CD4-positive, alpha-beta T cell treated with Interleukin-12 subunit alpha and Interleukin-12 subunit beta, for 1 hour (primary cell): ENCODE data around the gene ADCY9.
"Not testable (repeated sequence)": the region's sequence is repeated elsewhere in the genome, so short reads cannot be mapped to it uniquely, and the experiment has no call there.

Source experiments
- DNase-seq: peaks from one replicate; pipeline ENCODE4 v3.0.0-alpha.2; 2020

Gene ADCY9

DNA sequence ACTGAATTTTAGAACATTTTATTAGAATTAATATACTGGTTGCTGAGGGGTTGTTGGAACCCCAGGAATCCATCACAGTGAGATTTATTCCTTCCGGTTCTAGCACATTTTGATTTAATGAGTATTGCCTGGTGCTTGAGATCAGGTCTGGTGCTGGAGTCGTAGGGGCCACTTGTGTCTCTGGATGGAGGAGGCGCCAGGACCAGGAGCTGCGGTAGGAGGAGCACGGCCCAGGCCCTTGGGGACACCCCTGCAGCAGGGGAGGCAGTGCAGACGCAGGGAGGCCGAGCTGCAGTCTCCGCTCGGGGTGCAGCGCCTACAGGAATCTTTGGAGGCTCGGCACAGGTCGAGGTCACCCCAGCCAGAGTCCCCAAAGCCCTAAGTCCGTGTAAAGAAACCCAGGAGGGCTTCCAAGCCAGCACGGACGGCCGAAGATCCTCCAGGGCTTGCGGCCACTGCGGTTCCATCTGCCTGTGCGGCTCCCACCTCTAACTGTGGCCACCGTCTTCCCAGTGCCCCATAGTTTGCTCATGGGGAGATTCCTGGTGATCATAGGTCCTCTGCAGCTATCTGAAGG lies 169.6 kb downstream of the ADCY9 start:
- no peak for DNase-seq

DNA sequence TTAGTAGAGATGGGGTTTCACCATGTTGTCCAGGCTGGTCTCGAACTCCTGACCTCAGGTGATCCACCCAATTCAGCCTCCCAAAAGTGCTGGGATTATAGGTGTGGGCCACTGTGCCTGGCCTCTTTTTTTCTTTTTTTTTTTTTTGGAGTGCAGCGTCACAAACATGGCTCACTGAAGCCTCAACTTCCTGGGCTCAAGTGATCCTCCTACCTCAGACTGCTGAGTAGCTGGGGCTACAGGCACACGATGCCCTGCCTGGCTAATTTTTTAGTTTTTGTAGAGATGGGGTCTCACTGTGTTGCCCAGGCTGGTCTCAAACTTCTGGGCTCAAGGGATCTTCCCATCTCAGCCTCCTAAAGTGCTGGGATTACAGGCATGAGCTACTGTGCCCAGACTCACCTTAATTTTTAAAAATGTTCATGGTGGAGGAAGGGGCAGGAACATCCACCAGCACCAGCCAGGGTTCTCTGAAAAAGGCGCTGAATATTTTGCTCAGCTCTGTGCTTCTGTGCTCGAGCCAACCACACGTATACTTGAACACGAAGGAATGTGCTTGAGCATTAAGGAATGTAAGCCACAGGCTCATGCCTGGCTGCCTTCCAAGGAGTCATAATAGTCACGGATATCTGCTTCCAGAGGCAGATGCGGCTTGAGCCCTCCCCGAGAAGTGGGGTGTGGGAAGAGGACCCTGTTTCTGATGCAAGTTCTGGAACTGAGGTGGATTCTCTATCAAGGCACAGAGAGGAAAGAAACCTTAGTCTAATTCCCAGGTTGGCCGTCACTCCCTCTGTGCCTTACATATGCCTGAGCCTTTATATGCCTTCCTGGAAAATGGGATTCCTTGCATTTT lies 170.3 kb downstream of the ADCY9 start:
- no peak for DNase-seq

DNA sequence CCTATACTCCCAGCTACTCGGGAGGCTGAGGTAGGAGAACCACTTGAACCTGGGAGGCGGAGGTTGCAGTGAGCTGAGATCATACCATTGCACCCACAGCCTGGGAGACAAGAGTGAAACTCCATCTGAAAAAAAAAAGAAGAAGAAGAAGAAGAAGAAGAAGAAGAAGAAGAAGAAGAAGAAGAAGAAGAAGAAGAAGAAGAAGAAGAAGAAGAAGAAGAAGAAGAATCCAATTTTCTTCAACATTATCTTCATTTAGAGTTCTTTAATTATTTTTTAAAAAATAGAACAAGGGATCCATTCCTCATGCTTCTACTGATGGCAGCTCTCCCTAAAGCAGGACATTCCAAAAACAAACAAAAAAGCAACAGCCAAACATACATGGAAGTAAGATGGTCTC lies 171.8 kb downstream of the ADCY9 start:
- DNase-seq, result not testable (repeated sequence)

DNA sequence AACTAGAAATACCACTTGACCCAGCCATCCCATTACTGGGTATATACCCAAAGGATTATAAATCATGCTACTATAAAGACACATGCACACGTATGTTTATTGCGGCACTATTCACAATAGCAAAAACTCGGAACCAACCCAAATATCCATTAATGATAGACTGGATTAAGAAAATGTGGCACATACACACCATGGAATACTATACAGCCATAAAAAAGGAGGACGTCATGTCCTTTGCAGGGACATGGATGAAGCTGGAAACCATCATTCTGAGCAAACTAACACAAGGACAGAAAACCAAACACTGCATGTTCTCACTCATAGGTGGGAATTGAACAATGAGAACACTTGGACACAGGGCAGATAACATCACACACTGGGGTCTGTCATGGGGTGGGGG lies 174.1 kb downstream of the ADCY9 start:
- not testable (repeated sequence) for DNase-seq

DNA sequence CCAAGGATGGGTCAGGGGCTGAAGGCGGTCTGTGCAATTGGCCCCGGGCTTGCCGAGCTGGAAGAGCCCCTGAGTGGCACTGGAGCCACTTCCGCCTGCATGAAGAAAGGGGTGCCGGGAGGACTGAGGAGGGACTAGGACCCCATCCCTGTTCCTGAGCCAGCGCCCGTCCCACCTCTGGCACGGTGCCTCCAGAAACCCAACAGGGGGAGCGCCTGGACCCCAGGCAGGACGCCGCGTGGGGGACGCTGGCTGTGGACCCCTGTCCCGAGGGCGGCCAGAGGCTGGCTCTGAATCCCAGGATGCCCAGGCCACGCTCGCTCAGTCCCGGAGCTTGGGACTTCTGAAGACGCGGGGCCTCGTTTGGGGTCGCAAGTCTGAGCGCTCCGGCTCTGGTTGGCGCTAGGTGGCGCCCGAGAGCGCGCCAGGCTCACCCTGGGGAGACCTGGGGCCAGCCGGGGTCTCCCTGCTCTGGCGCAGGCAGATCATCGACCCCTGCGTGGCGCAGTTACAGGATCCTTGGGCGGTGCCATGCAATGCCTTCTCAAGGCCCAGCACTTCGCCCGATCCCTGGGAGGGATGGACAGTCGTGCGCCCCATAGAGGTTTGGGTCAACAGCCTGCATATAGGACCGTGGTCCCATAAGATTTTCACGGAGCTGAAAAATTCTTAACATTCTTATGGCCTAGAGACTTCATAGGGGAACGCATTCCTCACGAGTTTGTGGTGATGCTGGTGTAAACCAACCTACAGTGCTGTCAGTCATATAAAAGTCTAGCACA lies 177.2 kb downstream of the ADCY9 start:
- DNase-seq, result peak; percentile 66

DNA sequence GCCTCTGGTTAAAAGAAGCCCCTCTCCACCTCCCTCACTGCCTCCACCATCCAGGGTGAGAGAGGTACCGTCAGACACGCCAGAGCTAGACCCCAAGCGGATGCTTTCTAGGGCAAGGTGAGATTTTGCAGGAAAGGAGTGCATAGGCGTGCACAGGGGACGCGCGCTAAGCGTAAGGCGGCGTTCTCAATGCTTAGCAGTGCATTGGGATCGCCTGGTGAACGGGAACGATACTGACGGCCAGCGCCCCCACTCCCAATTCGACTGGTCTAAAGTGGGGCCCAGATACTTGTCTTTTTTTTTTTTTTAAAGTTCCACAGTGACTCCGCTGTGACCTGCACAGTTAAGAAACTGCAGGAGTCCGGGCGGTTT lies 177.8 kb downstream of the ADCY9 start:
- DNase-seq, result no peak

DNA sequence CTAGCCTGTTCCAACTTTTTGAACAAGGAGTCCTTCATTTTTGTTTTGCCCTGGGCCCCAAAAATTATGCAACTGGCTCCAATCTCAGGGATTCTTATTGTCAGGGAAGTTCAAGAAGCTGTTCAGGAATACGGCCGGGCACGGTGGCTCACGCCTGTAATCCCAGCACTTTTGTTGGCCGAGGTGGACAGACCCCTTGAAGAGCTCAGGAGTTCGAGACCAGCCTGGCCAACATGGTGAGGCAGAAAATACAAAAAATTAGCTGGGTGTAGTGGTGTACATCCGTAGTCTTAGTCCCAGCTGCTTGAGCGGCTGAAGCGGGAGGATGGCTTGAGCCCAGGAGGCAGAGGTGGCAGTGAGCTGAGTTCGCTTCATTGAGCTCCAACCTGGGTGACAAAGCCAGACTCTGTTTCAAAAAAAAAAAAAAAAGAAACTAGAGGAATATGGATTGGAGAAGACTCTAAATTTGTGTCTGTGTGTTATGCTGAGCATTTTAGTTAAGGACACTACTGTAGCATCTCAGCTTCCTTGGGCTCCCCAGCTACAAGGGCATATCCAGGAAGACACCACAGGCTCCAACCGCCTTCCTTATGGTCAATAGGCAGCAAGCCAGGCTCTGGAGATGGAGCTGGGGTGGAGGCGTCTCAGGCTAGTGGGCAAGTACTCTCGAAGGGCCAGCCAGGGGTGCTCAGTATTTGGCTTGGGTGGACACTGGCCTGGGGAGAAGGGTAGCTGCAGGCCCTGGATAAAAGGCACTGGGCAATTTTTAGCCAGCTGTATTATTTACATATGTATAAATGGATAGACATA lies 179.0 kb downstream of the ADCY9 start:
- DNase-seq, result no peak

DNA sequence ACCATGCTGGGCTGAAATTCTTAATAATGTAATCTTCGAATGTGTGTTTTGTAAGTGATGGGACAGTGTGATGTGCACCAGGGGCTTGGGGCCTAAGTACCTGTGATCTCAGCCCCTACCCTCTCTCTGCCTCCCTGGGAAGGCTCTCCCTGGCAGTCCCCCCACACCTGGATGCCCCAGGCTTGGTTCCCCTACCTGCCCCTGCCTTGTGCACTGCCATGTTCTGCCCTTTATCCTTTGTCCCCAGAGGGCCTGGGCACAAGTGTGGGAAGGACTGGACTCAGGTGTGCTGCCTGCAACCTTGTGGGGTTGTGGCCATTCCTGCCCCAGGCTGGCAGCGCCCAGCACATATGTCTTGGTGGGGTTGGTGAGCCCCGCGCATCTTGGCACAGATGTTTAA lies 180.3 kb downstream of the ADCY9 start:
- no peak for DNase-seq

DNA sequence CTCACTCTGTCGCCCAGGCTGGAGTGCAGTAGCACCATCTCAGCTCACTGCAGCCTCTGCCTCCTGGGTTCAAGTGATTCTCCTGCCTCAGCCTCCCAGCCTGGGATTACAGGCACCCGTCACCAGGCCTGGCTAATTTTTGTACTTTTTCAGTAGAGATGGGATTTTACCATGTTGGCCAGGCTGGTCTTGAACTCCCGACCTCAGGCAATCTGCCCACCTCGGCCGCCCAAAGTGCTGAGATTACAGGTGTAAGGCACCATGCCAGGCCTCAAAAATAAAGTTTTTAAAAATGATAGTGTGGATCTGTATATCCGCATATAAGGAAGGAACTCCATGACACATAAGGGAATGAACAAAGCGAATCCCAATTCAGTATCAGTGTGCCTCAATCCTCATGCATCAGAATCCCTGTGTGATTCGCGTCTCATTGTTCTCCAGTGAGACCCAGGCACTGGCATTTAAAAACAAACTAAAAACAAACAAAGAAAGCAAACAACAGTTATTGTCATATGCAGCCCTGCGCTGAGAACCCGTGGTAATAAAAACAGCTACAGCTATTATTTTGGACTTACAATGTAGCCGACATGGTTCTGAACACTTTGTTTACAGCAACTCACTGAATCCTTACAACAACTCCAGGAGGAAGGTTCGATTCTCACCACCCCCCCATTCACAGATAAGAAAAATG lies 181.6 kb downstream of the ADCY9 start:
- no peak for DNase-seq

DNA sequence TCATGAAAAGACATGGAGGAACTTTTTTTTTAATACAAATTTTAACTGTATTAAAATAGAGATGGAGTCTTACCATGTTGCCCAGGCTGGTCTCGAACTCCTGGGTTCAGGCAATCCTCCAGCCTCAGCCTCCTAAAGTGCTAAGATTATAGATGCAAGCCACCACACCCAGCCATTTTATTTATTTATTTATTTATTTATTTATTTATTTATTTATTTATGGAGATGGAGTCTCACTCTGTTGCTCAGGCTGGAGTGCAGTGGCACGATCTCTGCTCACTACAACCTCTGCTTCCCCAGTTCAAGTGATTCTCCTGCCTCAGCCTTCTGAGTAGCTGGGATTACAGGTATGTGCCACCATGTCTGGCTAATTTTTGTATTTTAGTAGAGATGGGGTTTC lies 189.1 kb downstream of the ADCY9 start:
- DNase-seq, result not testable (repeated sequence)

DNA sequence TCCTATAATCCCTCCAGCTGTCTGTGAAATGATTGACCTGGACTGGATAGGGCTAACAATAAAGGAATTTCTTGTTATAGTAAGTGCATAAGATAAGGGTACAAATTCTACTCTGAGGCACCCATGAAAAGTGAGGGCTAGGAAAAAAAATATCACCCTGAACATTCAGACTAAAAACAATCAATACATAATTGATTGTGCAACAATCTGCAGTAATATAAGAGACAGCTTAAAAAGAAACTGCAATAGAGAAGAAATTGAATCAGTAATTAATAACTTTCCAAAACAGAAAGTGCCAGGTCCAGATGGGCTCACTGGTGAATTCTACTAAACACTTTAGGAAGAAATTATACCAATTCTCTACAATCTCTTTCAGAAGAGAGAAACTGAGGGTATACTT lies 191.5 kb downstream of the ADCY9 start:
- DNase-seq, result no peak

DNA sequence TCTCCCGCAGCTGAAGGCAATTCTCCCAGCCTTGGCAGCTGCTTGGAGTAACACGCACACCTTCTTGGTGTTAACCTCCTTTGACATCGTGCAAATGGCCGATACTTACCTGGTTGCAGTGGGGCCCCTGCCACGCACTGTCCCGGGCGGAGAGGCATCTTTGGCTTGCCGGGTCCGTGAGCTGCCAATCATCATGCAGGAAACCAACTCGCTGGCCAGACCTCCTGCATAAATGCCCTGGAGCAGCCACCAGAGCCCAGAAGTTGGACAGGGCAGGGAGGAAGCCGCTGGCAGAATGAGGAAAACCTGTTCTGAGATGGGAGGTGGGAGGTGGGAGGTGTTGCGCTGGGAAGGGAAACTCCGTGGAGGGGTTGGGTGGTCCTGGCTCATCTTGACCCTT lies 194.0 kb downstream of the ADCY9 start:
- no peak for DNase-seq

DNA sequence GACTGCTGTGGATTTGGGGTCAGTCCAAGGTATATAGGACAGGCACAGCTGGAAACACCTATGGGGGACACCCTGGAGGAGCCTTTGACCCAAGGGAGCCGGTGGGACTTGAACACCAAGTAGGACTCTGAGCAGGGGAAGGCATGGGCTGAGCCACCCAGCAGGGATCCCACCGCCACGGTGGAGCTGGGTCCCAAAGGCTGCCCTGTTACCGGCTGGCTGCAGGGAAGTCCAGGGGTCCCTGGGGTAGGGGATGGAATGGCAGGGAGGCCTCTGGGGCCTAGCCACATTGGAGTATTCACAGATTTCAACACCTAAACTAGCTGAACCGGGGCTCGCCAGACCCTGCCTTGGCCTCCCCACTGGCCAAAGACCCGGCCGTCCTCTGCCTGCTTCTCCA lies 196.0 kb downstream of the ADCY9 start:
- no peak for DNase-seq

DNA sequence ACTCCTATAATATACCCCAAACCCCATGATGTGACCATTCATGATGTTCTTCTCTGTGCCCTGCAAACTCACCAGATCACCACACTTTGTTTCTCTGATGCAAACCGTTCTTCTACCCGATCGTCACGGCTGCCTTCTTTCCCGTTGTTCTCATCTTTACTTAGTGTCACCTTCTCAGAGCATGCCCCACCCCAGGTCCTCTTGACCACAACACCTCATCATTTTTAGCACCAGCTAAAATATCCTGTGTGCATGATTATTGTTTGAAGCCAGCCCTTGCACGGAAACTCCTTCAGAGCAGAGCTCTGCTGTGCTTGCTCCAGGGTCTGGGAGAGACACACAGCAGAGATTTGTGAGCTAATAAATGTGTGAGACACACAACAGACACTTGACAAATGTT lies 196.8 kb downstream of the ADCY9 start:
- DNase-seq, result no peak

DNA sequence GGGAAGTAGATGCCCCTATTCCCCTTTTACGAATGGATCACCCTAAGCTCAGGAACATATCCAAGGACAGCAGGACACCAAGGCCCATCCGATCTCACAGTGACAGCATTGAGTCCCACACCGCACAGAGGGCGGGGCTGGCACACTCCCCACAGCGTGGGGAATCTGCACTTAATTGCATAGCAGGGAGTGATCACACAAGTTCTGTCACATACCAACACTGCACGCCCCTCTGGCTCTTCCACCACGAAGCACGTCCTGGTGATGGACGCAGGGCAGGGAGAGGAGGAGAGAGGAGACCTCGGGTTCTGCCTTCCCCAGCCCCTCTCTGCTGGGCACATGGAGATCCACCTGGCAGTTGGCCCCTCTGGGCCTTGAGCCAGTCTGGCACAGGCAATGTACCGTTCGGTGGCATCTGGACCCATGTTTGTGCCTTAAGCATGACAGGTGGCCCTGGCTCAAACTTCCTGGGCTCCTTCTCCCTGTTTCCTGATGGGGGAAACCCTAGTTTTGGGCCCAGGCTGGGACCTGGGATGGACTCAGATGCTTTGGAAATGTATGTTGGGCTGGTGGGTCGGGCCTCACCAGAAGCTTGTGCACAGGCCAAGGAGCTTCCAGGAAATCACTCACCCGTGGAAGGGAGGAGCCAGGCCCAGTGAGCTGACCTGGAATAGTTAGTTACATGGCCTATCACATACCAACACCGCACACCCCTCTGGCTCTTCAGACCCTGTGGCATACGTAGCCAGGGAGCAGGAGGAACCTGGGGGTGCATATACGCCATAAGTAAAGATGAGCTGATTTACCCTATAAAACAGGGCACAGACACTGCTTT lies 200.6 kb downstream of the ADCY9 start:
- no peak for DNase-seq

DNA sequence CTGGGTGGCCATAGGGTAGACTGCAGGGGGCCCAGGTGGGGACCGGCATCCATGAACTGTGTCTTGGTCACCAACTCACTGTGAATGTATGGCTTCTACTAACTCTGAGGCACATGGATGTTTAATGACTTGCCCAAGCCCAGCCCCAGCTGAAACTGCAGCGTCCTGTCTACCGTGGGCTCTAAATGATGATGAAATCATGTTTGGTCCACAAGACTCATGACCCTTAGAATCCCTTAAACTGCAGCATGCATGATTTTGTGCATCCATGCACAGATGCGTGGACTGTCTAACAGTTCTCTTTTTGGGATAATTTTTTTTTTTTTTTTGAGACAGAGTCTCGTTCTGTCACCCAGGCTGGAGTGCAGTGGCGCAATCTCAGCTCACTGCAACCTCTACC lies 203.3 kb downstream of the ADCY9 start:
- no peak for DNase-seq
